Measurements from ENCODE around the gene SFT2D1.

Gene SFT2D1

GRCh38 chr6:166333172-166333995 lies 9.0 kb downstream of the SFT2D1 start:
- no peak for DNase-seq

DNA sequence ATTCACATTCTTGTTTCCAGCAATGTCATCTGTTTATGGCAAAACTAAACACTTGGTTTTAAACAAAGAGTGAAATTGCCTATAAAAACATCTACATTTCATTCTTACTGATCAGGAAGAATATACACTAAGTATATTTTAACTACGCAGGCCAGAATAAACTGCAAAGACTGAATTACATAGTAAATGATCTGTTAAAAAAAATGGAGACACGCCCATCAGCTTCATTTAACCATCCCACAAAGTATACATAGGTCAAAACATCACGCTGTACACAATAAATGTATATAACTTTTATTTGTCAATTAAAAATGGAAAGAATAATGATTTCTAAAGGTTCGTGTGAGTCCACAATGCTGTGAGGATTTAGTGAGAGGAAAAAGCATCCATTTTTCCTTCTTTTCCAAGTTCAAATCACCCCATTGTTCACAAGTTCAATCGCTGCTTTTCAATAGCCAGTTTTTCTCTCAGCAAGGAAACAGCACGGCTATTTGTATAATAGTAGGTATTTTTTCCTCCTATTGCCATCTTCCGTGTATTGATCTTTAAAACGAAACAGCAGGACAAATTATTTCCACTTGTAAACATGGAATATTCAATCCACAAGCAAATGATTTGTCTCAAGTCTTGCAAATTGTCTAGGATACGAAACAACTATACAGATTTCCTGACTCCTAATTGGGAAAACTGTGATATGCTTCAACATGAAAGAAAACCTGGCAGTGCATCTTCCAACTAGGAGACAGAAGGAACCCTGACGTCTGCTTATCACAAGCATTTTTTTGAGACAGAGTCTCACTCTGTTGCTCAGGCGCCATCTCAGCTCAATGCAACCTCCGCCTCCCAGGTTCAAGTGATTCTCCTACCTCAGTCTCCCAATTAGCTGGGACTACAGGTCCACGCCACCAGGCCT lies 10.6 kb downstream of the SFT2D1 start:
- DNase-seq: no peak

- DNase-seq: no peak
Observed at GRCh38 chr6:166330612-166331011, 11.7 kb downstream of the SFT2D1 start.

GRCh38 chr6:166325383-166326042 lies 16.8 kb downstream of the SFT2D1 start:
- no peak for DNase-seq

DNA sequence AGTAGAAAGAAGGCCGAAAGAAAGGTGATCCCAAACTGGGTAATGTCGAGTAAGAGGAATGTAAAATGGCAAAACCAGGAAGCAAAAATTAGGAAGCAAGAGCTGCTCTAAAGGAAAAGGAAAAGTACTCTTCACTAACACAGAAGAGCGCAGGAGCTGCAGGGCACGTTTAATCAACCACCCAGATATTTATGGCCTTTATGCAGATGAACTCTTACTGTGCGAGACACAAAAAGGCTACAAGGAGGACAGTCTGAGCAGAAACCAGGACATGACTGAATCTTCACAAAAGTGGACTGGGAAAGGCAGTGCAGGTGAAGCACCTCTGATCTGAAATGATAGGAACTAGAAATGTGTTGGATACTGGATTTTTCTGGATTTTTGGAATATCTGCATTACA lies 18.9 kb downstream of the SFT2D1 start:
- no peak for DNase-seq

- DNase-seq: no peak
Observed at GRCh38 chr6:166318649-166319600, 23.4 kb downstream of the SFT2D1 start.

GRCh38 chr6:166318227-166318626 lies 24.1 kb downstream of the SFT2D1 start:
- no peak for DNase-seq

GRCh38 chr6:166317261-166318212 lies 24.8 kb downstream of the SFT2D1 start:
- DNase-seq: no peak

GRCh38 chr6:166315436-166315835 lies 26.9 kb downstream of the SFT2D1 start:
- DNase-seq: no peak

DNA sequence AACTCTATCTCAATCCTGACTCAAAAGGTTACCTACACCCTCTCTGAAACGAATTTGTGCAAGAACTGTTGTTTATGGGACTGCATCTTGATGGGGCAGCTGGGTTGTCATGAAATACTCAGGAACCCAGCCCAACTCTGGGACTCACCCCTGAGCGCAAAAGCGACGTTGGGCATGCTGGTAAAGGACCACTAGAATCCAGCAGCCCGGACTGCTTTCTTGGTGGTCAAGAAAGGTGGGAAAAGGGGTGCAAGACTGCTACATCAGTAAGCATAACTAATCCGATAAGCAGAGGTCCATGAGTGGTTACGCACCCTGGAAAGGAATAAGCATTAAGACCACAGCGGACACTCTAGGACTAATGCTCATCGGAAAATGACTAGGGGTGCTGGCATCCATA lies 27.9 kb downstream of the SFT2D1 start:
- no peak for DNase-seq

- peak; percentile 46 for DNase-seq
Observed at GRCh38 chr6:166313255-166314070, 28.9 kb downstream of the SFT2D1 start.

- DNase-seq: no peak
Observed at GRCh38 chr6:166312832-166313231, 29.5 kb downstream of the SFT2D1 start.

- DNase-seq: no peak
Observed at GRCh38 chr6:166310634-166311033, 31.7 kb downstream of the SFT2D1 start.

DNA sequence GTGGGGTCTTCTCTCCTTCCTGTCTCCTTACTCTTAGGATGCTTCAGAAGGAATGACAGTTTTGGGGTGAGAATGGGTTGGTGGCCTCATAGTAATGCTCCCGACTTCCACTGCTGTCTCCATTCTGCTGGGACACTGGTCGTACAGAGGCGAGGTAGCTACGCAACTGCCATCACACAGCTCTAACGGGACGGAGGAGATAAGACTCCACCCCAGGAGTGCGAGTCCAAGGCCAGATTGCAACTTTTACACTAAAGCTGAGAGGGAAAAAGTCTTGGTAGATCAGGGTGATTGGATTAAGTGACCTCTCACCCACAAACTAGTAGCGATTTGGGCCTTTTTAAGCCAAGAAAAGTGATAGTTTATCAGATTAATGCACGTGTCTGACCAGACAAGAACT lies 32.4 kb downstream of the SFT2D1 start:
- DNase-seq: no peak

DNA sequence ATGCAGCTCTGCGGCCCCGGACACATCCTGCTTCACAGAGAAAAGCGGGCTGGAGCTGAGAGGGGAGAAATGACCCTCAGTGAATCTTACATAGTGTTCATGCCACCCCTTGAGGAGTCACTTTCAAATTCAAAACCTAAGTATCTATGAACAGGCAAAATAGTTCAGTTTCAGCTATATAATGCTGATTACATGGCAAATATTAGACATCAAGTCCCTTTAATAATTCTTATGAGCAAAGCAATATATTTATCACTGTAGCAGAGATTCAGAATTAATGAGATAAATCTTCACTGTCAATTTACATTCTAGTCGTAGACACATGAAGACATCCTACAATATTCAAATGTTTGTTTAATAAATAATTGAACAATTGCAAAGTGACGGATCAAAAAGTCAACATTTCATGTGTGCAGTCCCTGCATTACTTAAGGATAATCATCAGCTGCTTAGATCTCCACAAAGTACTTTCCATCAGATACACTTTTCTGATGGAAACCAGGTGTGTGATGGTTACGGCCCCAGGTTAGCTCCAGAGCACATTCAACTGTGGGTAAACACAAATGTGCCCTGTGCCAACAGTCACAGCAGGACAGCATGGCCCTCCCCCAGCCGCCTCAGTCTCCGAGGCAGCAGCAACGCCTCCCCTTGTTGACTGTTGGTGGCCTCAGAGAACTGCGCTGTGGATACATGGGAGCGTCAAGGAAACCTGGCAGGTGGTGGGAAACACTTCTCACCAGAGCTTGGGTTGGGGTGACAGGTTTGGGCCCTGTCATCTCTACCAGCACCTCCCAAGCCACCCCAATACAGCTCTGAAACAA lies 33.4 kb downstream of the SFT2D1 start:
- DNase-seq: peak; percentile 85

DNA sequence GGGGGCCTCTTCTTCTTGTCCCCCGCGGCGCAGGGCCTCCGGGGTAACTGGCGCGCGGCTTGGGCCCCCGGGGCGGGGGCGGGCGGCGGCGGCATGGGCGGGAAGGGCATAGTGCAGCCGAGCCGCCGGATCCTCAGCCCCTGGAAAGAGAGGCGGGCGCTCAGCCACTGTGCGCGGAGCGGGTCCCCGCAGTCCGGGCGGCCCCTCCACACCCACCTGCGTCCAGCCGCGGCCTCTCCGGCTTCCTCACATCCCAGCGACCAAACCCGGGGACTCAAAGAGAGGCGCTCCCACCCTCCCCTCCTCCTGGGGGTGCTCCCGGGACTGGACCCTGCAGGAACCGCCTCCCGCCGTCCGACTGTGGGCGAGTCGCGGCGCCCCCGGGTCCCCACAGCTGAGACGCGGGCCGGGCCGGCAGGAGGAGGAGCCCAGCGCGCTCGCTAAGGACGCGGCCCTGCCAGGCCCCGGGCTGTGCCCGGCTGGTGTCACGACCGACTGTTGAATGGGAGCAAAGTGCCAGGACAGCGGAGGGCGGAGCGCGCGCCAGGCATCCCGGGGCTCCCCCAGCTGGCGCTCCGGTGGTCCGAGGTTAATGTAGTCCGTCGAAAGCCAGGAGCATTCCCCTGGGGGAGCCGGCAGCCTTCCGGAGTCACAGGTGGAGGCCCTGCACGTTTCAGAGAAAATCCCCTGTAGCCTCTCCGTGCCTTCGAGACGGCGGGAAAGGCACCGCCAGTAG lies 34.1 kb downstream of the SFT2D1 start, which contains the start of gene PRR18:
TSS of gene PRR18 (minus strand) at position 360 of the 736 bp plus-strand sequence. CDS start at position 110, 250 bp downstream.
- peak; percentile 62 for DNase-seq

GRCh38 chr6:166307082-166308032 lies 35.0 kb downstream of the SFT2D1 start:
- peak; percentile 58 for DNase-seq

Data from NCI-H1092 treated with DMSO at 0.1 percent for 48 hours (cell line).